Astrocyte of the cerebellum (primary cell): Measurements from ENCODE around the gene CTNNAL1.
A peak's percentile ranks its signal among the peaks of the same experiment; 100 is the strongest.
"Not testable (repeated sequence)": the region's sequence is repeated elsewhere in the genome, so short reads cannot be mapped to it uniquely, and the experiment has no call there.

Experiments used
- DNase-seq: peaks from one replicate; pipeline ENCODE4 v3.0.0-alpha.2; 2011; ENCODE audit warnings: low read depth
- H3K4me3 ChIP-seq: 2 replicates; pipeline ENCODE4 v1.5.1; 2011; ENCODE audit warnings: mild to moderate bottlenecking, low read depth, low read length, moderate library complexity
- in situ Hi-C: cut with HindIII; loops from 2 replicates; pipeline ENCODE4 v1.10.0; 2017; ENCODE audit warnings: low sequenced_read_pairs
- TF ChIP-seq, protein P1 (sequence below): IDR thresholded peaks from 2 replicates; pipeline ENCODE4 v1.5.1; 2012; ENCODE audit warnings: low read length, low read depth, moderate library complexity, mild to moderate bottlenecking; ENCODE audit errors: missing control alignments

The CTNNAL1 gene

DNA sequence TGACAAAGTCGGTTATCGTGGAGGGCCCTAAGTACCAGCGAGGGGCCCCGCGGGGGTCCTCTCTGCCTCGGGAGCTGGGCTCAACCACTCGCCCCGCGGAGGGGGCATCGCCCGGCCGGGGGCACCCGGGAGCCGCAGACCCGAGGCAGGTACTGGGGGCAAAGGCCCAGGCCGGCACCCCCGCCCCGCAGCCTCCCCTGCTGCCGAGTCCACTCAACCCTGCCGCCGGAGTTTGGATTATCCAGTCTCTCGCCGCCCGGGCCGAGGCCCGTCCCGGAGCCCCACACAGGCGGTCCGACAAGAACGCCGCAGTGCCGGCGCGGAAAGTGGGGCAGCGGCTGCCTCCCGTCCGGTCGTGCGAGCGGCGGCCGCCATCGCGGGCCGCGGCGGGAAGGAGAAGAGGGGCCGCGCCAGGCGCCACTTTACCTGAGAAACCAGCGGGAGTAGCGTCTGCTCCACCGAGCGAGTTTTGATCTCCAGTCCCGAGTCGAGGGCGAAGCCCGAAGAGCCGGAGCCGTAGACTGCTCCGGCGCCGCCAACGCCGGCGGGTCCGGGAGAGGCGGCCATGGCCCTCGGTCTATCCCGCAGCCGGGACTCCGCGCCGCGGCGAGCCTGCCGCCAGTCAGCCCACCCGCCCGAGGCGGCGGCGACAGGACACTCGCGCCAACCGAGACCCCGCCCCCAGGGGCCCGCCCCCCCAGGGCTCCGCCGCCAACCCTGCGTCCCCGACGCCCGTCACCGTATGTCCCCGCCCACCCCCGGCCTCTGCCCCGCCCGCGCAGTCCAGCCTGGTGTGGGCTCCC is at the start of gene CTNNAL1:
Gene CTNNAL1, minus strand, starts transcription at position 624 of the 803 bp plus-strand sequence. Its CDS starts 57 bp downstream, at position 567.
- TF ChIP-seq, protein P1, sequence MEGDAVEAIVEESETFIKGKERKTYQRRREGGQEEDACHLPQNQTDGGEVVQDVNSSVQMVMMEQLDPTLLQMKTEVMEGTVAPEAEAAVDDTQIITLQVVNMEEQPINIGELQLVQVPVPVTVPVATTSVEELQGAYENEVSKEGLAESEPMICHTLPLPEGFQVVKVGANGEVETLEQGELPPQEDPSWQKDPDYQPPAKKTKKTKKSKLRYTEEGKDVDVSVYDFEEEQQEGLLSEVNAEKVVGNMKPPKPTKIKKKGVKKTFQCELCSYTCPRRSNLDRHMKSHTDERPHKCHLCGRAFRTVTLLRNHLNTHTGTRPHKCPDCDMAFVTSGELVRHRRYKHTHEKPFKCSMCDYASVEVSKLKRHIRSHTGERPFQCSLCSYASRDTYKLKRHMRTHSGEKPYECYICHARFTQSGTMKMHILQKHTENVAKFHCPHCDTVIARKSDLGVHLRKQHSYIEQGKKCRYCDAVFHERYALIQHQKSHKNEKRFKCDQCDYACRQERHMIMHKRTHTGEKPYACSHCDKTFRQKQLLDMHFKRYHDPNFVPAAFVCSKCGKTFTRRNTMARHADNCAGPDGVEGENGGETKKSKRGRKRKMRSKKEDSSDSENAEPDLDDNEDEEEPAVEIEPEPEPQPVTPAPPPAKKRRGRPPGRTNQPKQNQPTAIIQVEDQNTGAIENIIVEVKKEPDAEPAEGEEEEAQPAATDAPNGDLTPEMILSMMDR: no peak
- peak; percentile 55 for DNase-seq
- in situ Hi-C loops: no loop called here
- H3K4me3 ChIP-seq: peak within 1 kb of the TSS; percentile 74

DNA sequence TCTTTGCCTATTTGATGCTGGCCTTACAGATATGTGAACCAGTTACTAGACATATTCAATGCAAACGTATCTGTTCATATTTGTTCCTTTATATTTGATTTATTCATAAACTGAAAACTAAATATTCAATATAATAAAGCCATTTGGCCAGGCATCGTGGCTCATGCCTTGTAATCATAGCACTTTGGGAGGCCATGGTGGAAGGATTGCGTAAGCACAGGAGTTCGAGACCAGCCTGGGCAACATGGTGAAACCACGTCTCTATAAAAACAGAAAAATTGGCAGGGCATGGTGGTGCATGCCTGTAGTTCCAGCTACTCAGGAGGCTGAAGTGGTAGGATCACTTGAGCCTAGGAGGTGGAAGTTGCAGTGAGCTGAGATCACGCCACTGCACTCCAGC is 49.2 kb upstream of the CTNNAL1 start:
- TF ChIP-seq, protein P1: no peak
- no peak for DNase-seq
- H3K4me3 ChIP-seq: no peak overlapping the region
- in situ Hi-C loops: no loop called here

GRCh38 chr9:109060191-109060590 is 46.9 kb upstream of the CTNNAL1 start:
- TF ChIP-seq, protein P1: no peak
- in situ Hi-C loops: no loop called here
- H3K4me3 ChIP-seq: no peak overlapping the region
- DNase-seq: no peak

GRCh38 chr9:109053121-109053520 is 39.8 kb upstream of the CTNNAL1 start:
- H3K4me3 ChIP-seq, in situ Hi-C loops, DNase-seq: not testable (repeated sequence)

DNA sequence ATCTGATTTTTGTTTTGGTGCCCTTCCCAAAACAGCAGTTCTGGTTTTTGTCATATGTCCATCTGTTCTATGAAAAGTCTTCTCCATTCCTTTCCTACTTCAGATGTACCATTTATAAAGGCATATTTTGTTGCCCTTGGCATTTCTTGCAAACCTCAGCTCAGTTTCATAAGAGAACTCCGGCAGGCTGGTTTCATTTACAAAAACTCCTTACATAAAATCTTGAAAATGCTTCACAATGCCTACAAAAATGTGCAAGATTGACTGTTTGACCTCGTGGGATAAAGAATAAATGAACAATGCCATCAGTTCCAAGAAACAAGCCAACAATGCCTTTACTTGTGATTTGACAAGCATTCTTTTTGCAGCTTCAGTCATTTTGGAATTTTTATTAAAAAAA is 39.1 kb upstream of the CTNNAL1 start:
- in situ Hi-C loops: no loop called here
- TF ChIP-seq, protein P1: no peak

DNA sequence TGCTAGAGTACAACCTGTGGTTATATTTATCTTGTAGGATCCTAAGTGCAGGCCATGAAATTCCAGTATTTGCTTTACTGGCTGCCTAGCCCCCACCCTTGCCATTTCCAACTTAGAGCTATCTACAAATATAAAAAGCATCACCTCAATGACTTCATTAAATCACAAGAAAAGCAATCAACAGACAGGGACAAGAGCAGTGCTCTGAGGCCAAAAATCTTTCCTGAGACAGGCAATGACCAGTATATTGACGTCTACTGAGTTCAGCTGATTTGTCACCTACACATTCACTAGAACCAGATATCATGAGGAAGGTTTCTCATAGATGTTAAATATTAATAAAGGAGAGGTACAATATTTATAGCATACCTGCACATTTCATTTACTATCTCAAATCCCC is 38.4 kb upstream of the CTNNAL1 start:
- in situ Hi-C loops: no loop called here
- DNase-seq: no peak
- no peak overlapping the region for H3K4me3 ChIP-seq
- TF ChIP-seq, protein P1: no peak

More for the DNA sequence above, 39.1 kb upstream of the CTNNAL1 start:
- no peak overlapping the region for H3K4me3 ChIP-seq
- peak; percentile 44 for DNase-seq

GRCh38 chr9:109050444-109050843 is 37.1 kb upstream of the CTNNAL1 start:
- TF ChIP-seq, protein P1: no peak
- in situ Hi-C loops: no loop called here

More at GRCh38 chr9:109050444-109050843, 37.1 kb upstream of the CTNNAL1 start:
- DNase-seq: no peak
- no peak overlapping the region for H3K4me3 ChIP-seq
